IPS DF 6.9 (cell line): ENCODE results near the gene CREBBP.
"Not testable (repeated sequence)": the region's sequence is repeated elsewhere in the genome, so short reads cannot be mapped to it uniquely, and the experiment has no call there.

Experiments
- DNase-seq: peaks from one replicate; pipeline ENCODE4 v3.0.0-alpha.2; 2013; ENCODE audit warnings: low read depth, low spot score
- H3K27ac ChIP-seq: one replicate; pipeline ENCODE4 v1.5.1; 2013; ENCODE audit warnings: low read length, control low read depth
- H3K27me3 ChIP-seq: 2 replicates; pipeline ENCODE4 v1.6.1; 2013; ENCODE audit warnings: mild to moderate bottlenecking, low read length; ENCODE audit not compliant: control insufficient read depth, insufficient read depth
- H3K36me3 ChIP-seq: 2 replicates; pipeline ENCODE4 v1.6.1; 2013; ENCODE audit warnings: low read length; ENCODE audit not compliant: control insufficient read depth, insufficient read depth
- H3K4me1 ChIP-seq: 2 replicates; pipeline ENCODE4 v1.6.1; 2013; ENCODE audit warnings: low read length; ENCODE audit not compliant: control insufficient read depth, insufficient read depth
- H3K4me3 ChIP-seq: 2 replicates; pipeline ENCODE4 v1.5.1; 2013; ENCODE audit warnings: mild to moderate bottlenecking, low read length
- H3K9me3 ChIP-seq: 2 replicates; pipeline ENCODE4 v1.6.1; 2013; ENCODE audit warnings: low read length, inconsistent platforms; ENCODE audit not compliant: control insufficient read depth, insufficient read depth
- WGBS: extraction: QIAGEN DNeasy Blood & Tissue Kit; methylation state at CpG from one replicate; pipeline ENCODE4 v1.1.7; 2013; ENCODE audit warnings: mixed read lengths, missing lambda C conversion rate; ENCODE audit not compliant: insufficient read length, insufficient coverage; 5-methylcytosine and 5-hydroxymethylcytosine counted together

The CREBBP gene

DNA sequence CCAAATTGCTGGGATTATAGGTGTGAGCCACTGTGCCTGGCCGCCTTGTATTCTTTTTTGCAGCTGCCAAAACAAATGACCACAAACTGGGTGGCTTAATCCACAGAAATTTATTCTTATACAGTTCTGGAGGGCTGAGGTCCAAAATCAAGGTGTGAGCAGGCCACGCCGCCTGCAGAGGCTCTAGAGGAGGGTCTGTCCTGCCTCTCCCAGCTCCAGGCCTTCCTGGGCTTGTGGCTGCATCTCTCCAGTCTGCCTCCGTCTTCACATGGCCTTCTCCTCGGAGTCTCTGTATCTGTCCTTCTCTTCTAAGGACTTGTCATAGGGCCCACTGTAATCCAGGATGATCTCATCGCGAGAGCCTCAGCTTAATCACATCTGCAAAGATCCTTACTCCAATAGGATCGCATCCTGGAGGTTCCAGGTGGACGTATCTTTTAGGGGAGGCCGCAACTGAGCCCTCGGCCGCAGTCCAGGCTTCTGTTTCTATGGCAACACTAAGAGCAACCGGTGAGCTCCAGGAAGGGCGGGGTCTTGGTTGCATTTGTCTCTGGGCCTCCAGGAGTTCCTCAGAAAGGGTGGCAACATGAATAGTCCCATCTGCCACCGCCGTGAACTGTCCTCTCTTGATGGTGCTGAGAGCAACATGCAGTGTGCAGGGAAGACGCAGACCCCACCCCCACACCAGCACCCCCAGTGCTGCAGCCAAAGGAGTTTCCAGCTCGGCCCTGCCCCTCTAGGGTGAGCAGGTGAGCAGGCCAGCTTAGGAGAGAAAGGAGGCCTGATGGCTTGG is 29.5 kb upstream of the CREBBP start:
- H3K27me3 ChIP-seq: no peaks in the 10 kb centered on the region
- DNase-seq: no peak

DNA sequence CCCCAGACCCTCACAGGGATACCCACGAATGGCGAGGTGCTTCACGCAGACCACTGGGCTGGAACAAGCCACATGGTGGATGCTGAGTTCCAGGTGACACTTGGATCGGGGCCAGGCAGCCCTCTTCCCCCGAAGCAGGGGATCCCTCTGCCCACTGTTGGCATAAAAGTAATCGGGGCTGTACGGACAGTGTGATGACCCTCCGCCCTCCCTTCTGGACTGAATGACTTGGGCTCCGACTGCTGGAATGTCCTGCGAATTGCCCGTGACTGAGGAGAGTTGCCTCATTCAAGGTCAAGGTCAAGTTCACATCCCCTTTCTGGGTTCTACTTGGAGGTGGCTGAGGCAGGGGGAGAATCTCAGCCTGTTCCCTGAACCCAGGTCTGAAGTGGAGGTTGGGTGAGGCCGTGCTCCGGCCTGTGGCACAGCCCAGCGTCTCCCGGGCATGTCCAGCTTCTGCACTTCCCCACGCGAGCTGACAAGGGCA is 28.5 kb upstream of the CREBBP start:
- no CpG with 5 or more reads among the region's 17 CpGs for WGBS
- Histone ChIP-seq H3K4me3 (no peak overlapping the region), H3K27ac (no peak overlapping the region), H3K9me3 (no peaks in the 10 kb centered on the region), H3K27me3 (no peaks in the 10 kb centered on the region), H3K36me3 (no peaks in the 10 kb centered on the region), H3K4me1 (peaks cover 2% of the 10 kb centered on the region; the same call in 1 of the 2 replicates)
- DNase-seq: no peak

More for the DNA sequence above, 29.5 kb upstream of the CREBBP start:
- Histone ChIP-seq H3K36me3 (no peaks in the 10 kb centered on the region), H3K9me3 (no peaks in the 10 kb centered on the region), H3K4me1 (peaks cover 2% of the 10 kb centered on the region; the same call in 1 of the 2 replicates), H3K27ac (no peak overlapping the region), H3K4me3 (no peak overlapping the region)
- WGBS: no CpG with 5 or more reads among the region's 18 CpGs

DNA sequence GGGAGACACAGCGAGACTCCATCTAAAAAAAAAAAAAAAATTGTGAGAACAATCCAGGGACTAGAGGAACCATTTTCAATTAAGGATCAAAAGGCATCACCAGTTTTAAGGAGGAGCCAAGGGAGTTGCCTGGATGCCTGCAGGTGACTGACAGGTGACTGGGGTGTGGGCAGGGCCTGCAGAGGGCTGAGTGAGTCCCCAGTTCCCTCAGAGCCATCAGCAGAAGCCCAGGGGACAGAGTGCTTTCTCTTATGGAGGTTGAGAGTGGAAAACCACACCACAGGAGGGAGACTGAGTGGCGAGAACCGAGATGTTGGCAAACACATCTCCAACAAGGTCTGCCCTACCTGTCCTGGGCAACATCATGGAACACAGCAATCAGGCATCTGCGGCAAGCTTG is 27.1 kb upstream of the CREBBP start:
- WGBS: no CpG with 5 or more reads among the region's 4 CpGs
- no peak for DNase-seq
- Histone ChIP-seq H3K9me3 (no peaks in the 10 kb centered on the region), H3K4me1 (peaks cover 2% of the 10 kb centered on the region; the same call in 1 of the 2 replicates), H3K27me3 (no peaks in the 10 kb centered on the region), H3K4me3 (no peak overlapping the region), H3K36me3 (no peaks in the 10 kb centered on the region), H3K27ac (no peak overlapping the region)

DNA sequence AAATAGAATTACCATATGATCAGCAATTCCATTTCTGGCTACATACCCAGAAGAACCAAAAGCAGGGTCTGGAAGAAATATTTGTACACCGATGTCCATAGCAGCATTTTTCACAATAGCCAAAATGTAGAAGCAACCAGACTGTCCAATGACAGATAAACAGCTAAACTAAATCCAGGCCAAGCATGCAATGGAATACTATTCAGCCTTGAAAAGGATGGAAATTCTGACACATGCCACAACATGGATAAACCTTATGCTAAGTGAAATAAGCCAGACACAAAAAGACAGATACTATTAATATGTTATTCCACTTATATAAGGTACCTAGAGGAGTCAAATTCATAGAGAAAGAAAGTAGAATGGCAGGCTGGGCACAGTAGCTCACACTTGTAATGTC is 25.9 kb upstream of the CREBBP start:
- Histone ChIP-seq H3K27ac (no peak overlapping the region), H3K9me3 (no peaks in the 10 kb centered on the region), H3K27me3 (no peaks in the 10 kb centered on the region), H3K4me3 (no peak overlapping the region), H3K4me1 (peaks cover 2% of the 10 kb centered on the region; the same call in 1 of the 2 replicates), H3K36me3 (no peaks in the 10 kb centered on the region)
- DNase-seq: no peak
- no CpG with 5 or more reads among the region's 1 CpG for WGBS

DNA sequence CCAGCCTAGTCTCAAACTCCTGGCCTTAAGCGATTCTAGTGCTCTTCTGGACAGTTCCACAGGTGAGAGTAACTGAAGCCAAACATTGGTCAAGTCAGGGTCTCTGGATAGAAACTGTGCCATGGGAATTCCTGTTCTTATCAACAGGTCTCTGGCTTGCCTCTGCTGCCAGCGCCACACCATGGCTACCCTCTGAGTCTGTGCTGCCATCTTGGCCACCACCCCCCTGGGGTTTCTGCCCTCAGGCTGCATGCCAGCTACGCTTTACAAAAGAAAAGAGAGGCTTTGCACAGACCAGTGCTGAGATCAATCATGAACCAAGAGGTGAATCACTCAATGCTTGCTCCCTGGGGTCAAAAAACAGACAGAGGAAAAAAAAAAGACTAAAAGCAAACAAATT is 24.4 kb upstream of the CREBBP start:
- H3K27ac ChIP-seq: no peak overlapping the region
- no peaks in the 10 kb centered on the region for H3K27me3 ChIP-seq
- no peak for DNase-seq
- no peaks in the 10 kb centered on the region for H3K9me3 ChIP-seq
- H3K36me3 ChIP-seq: no peaks in the 10 kb centered on the region
- H3K4me3 ChIP-seq: no peak overlapping the region
- no CpG with 5 or more reads among the region's 3 CpGs for WGBS
- no peaks in the 10 kb centered on the region for H3K4me1 ChIP-seq

DNA sequence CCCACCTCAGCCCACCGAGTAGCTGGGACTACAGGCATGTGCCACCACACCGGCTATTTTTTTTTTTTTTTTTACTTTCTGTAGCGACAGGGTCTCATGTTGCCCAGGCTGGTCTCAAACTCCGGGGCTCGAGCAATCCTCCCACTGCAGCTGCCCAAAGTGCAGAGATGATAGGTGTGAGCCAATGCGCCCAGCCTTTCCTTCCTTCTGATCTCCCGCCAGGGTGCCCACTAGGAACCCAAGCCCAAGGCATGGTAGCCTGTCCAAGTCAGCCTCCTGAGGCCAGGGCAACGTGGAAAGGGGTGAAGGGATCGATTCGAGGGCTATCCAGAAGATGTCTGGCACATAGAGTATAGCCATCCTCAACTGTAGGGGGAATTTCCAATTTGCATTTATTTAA is 9.6 kb upstream of the CREBBP start:
- H3K4me3 ChIP-seq: no peak overlapping the region
- WGBS: no CpG with 5 or more reads among the region's 10 CpGs

DNA sequence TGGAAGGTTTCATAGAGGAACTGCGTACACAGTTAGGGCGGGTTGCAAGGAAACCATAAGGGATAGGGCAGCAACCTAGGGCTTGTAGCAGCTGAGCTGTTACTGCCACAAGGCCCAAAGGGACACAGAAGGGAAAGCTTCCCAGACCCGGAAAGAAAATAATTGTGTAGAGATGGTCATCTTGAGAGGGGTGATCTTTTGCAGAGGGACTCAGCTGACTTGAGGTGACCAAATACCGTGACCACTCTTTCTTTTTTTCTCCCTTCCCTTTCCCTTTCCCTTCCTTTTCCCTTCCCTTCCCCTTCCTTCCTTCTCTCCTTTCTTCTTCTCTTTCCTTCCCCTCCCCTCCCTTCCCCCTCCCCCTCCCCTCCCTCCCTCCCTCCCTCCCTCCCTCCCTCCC is 8.5 kb upstream of the CREBBP start:
- Histone ChIP-seq H3K9me3 (no peaks in the 10 kb centered on the region), H3K27me3 (no peaks in the 10 kb centered on the region), H3K27ac (no peak overlapping the region), H3K4me1 (no peaks in the 10 kb centered on the region), H3K4me3 (no peak overlapping the region), H3K36me3 (no peaks in the 10 kb centered on the region)
- no CpG with 5 or more reads among the region's 4 CpGs for WGBS
- DNase-seq: no peak

More for the DNA sequence above, 9.6 kb upstream of the CREBBP start:
- DNase-seq: no peak
- H3K36me3 ChIP-seq: no peaks in the 10 kb centered on the region
- H3K27ac ChIP-seq: no peak overlapping the region
- H3K4me1 ChIP-seq: no peaks in the 10 kb centered on the region
- no peaks in the 10 kb centered on the region for H3K27me3 ChIP-seq
- no peaks in the 10 kb centered on the region for H3K9me3 ChIP-seq

DNA sequence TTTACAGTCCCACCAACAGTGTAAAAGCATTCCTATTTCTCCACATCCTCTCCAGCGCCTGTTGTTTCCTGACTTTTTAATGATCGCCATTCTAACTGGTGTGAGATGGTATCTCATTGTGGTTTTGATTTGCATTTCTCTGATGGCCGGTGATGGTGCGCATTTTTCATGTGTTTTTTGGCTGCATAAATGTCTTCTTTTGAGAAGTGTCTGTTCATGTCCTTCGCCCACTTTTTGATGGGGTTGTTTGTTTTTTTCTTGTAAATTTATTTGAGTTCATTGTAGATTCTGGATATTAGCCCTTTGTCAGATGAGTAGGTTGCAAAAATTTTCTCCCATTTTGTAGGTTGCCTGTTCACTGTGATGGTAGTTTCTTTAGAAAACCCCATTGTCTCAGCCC is 5.5 kb upstream of the CREBBP start:
- not testable (repeated sequence) for H3K27me3 ChIP-seq, H3K36me3 ChIP-seq, H3K9me3 ChIP-seq, H3K4me3 ChIP-seq, H3K4me1 ChIP-seq, DNase-seq, H3K27ac ChIP-seq
- no CpG with 5 or more reads among the region's 5 CpGs for WGBS

DNA sequence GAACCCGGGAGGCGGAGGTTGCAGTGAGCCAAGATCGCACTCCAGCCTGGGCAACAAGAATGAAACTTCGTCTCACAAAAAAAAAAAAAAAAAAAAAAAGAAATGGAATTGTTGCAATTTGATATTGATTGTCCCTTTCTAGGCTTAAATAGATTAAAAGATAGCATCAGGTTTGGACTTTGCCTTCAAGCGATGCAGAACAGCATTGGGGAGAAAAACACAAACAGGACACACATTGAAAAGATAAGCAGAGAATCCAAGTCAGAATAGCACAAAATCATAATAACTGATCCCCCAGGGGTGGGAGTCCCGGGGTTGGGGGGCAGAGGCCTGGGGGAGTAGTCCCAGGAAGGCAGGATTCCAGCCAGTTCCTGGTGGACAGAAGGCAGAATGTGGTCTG is 3.9 kb upstream of the CREBBP start:
- Histone ChIP-seq H3K4me1 (no peaks in the 10 kb centered on the region; the same call in 1 of the 2 replicates), H3K27ac (no peak overlapping the region), H3K27me3 (0 out of 2 replicates have a peak, but pooled peaks cover 2% of the 10 kb centered on the region), H3K4me3 (no peak overlapping the region), H3K36me3 (no peaks in the 10 kb centered on the region), H3K9me3 (no peaks in the 10 kb centered on the region)
- no CpG with 5 or more reads among the region's 6 CpGs for WGBS
- no peak for DNase-seq

DNA sequence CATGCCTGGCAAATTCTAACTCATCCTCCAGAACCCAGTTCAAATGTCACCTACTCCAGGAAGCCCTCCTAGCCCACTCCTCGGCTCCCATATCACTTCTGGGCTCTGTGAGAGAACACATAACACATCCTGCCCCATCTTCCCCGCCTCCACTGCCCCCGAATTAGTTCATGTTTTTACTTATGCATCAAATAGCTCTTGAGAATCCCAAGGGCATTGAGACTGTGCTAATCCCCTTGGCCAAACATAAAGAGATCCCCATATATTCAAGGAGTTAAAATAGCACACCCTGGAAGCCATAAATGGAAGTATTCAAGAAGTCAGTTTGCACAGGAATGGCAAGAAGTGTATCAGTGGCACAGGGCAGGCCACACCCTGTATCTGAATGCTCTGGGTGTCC is 2.0 kb upstream of the CREBBP start:
- no CpG with 5 or more reads among the region's 3 CpGs for WGBS
- Histone ChIP-seq H3K4me1 (peaks cover 1% of the 10 kb centered on the region; the same call in 1 of the 2 replicates), H3K36me3 (no peaks in the 10 kb centered on the region), H3K9me3 (no peaks in the 10 kb centered on the region), H3K4me3 (no peak overlapping the region), H3K27ac (no peak overlapping the region), H3K27me3 (0 out of 2 replicates have a peak, but pooled peaks cover 2% of the 10 kb centered on the region)
- DNase-seq: no peak
